ENCODE results near the gene ENTPD6.
"Not testable (repeated sequence)": the region's sequence is repeated elsewhere in the genome, so short reads cannot be mapped to it uniquely, and the experiment has no call there.

The ENTPD6 gene

GRCh38 chr20:25225642-25226432, 30.3 kb downstream of the ENTPD6 start:
- no peak for DNase-seq

DNA sequence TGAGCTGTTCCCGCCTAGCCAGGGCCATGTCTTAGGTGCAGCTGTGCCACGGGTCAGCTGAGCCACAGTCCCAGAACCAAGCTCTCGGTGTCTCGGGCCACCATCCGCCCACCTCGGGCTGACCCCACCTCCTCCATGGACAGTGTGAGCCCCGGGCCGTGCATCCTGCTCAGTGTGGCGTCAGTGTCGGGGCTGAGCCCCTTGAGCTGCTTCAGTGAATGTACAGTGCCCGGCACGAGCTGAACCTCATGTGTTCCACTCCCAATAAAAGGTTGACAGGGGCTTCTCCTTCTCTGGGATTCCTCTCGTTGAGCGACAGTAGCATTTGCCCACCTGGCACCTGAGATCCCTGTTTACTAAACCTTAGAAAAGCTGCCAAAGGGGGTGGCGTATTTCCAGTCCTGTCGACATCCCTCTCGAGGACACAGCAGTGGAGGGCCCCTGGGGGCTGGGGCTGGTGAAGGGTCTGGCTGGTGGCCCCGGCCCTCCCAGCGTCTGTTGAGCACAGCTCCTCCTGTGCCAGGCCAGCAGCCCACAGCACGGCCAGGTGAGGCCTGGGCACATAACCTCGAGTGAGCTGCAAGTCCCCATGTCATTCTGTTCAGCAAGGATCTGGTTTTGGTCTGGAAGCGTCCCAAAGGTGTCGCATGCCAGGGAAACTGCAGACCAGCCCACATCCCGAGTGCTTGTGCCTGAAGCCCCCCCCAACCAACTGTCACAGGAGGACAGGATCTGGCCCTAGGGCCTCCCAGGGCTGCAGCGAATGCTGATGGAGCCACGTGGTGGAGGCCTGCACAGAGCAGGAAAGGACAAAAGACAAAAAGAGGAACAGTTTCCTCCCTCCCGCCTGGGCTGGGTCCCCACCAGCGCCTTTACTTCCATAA, 31.2 kb downstream of the ENTPD6 start:
- no peak for DNase-seq

- DNase-seq: peak; percentile 64
Observed at GRCh38 chr20:25227317-25227831, 31.9 kb downstream of the ENTPD6 start.

GRCh38 chr20:25229486-25230165, 34.1 kb downstream of the ENTPD6 start:
- DNase-seq: no peak

GRCh38 chr20:25230166-25230831, 34.8 kb downstream of the ENTPD6 start:
- no peak for DNase-seq

GRCh38 chr20:25233016-25233772, 37.7 kb downstream of the ENTPD6 start:
- peak; percentile 46 for DNase-seq

- not testable (repeated sequence) for DNase-seq
Observed at GRCh38 chr20:25234009-25234849, 38.7 kb downstream of the ENTPD6 start.

DNA sequence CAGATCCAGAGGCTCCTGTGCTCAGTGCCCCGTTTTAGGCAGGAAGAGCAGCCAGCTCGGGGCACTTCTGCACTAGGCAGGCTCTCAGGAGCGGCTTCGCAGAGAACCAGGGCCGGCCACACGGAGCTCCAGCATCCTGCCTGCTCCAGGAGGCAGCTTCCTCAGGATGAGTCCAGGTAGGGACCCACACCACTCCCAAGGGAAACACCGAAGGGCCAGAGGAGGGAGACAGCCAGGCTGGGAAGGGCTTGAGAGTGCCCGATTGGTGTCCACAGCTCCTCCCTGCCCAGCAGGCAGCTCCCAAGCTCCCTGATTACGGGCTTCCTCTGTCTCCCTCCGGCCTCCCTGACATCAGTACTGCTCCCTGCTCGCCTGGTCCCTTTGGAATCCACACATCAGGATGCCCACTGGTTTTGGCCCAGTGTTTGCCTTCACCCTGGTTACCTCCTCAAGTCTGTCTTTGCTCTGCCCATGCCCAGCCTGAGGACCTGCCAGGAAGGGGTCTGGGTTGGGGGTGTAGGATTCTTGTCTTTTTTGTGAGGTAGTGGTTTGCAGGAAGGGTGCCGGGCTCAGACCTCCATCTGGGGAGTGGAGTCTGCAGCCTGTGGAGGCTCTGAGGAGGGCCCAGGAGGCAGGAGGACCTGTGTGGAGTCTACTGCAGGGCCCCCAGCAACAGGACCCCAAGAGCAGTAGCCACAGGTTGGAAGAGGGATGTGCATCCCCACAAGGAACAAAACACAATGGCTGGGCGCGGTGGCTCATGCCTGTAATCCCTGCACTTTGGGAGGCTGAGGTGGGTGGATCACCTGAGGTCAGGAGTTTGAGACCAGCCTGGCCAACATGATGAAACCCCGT, 41.2 kb downstream of the ENTPD6 start:
- no peak for DNase-seq

- DNase-seq: peak; percentile 100
Observed at GRCh38 chr20:25237610-25238318, 42.3 kb downstream of the ENTPD6 start.

GRCh38 chr20:25238319-25239037, 43.0 kb downstream of the ENTPD6 start:
- peak; percentile 33 for DNase-seq

DNA sequence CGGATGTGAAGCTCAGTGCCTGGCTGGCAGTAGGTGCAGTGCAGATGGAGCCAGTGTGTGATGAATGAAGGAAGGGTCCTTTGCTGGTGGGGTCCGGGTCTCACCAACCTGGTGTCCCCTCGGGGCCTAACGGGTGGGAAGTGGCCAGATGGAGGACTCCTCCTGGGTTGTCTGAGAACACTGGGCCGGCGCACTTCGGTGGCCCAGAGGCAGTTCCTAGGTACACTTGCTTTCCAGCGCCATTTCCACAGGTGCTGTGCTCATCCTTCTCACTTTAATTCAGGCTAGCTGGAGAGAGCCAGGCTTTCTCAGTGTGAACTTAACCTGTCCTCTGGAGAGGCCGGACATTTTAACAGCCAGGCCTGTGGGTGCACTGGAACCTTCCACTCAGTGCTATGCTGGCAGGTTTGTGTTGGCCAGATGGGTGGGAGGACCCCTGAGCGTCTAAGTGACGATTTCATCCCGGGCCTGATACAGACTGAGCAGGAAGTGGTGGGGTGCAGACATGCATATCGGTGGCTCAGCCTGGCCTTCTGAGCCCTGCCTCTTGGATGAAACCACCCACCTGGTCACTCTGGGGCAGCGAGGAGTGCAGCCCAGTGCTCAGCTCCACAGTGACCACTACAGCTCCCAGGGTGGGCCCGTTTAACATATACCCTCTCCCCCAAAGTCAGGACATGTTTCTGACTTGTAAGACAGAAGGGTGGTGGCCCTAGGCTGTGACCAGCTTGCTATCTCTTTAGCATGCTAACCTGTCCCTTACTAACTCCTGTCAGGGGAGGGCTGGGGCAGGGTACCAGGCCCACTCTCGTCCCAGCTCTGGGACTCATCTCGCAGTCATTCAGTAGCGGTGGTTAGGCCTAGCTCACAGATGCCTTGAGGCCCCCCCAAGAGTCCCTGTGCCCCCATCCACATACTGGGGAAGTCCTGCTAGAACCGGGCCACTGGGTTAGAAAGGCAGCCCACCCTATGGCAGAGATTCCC, 44.2 kb downstream of the ENTPD6 start:
- no peak for DNase-seq

DNA sequence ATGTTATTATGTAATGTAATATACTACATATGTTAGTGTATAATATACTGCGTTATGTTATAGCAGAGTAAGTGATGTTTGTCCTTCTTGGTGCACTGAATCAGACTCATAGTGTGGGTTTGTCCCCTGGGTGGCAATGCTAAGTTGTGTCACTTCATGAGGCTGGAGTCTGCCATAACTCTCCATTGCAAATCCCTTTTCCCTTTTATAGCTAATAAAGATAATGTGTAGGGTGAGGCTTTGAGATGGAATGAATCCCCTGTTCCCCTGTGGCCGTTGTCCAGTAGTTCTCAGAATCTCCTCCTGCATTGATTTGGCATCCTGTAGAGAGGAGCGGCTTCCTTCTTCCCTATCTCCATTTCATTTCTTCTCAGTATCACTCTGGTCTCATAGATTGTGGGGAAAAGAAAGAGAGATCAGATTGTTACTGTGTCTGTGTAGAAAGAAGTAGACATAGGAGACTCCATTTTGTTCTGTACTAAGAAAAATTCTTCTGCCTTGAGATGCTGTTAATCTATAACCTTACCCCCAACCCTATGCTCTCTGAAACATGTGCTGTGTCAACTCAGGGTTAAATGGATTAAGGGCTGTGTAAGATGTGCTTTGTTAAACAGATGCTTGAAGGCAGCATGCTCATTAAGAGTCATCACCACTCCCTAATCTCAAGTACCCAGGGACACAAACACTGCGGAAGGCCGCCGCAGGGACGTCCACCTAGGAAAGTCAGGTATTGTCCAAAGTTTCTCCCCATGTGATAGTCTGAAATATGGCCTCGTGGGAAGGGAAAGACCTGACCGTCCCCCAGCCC, 45.5 kb downstream of the ENTPD6 start:
- DNase-seq: not testable (repeated sequence)

- not testable (repeated sequence) for DNase-seq
Observed at GRCh38 chr20:25241659-25241955, 46.1 kb downstream of the ENTPD6 start.

GRCh38 chr20:25242231-25242630, 46.7 kb downstream of the ENTPD6 start:
- no peak for DNase-seq

DNA sequence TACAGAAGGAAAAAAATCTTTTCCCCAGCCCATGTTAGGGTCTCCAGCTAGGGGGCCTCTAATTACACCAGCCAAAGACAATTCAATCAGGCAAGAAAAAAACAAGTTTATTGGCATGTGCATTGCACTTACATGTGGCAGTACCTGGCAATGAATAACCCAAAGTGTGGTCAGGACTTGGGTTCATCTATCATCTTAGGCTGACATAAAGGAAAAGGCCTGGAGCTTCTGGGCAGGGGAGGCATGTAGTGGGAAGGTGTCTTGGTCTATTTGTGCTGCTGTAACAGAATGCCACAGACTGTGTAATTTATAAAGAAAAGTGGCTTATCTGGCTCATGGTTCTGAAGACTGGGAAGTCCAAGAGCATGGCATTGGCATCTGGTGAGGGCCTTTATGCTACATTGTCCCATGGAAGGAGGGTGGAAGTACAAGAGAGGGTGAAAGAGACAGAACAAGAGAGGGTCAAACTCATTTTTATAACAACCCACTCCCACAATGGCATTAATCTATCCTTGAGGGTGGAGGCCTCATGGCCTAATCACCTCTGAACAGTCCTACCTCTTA, 48.0 kb downstream of the ENTPD6 start:
- DNase-seq: no peak

DNA sequence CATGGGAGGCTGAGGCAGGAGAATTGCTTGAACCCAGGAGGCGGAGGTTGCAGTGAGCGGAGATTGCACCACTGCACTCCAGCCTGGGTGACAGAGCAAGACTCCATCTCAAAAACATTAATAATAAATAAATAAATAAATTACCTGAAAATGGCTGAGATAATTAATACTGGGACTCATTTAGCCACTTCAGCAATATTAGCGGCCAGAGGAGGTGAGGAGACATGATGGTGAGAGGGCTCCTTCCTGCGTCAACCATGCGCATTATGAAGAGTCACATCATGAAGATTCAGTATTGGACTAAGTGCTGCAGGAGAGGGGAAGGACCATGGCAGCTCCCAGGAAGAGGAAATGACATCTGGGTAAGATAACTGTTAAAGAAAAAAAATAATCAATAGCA, 49.5 kb downstream of the ENTPD6 start:
- no peak for DNase-seq
